HG03196 (cell line): ENCODE data around the gene PATL1.
"Not testable (repeated sequence)": the region's sequence is repeated elsewhere in the genome, so short reads cannot be mapped to it uniquely, and the experiment has no call there.

ENCODE experiments used
- ATAC-seq: cut with Tn5 transposase; IDR thresholded peaks from one replicate; pipeline ENCODE4 v1.9.1; 2021; ENCODE audit not compliant: unreplicated experiment

The PATL1 gene

GRCh38 chr11:59674291-59674690 is 5.5 kb upstream of the PATL1 start:
- ATAC-seq: no peak

GRCh38 chr11:59673291-59673690 is 4.5 kb upstream of the PATL1 start:
- ATAC-seq: no peak

DNA sequence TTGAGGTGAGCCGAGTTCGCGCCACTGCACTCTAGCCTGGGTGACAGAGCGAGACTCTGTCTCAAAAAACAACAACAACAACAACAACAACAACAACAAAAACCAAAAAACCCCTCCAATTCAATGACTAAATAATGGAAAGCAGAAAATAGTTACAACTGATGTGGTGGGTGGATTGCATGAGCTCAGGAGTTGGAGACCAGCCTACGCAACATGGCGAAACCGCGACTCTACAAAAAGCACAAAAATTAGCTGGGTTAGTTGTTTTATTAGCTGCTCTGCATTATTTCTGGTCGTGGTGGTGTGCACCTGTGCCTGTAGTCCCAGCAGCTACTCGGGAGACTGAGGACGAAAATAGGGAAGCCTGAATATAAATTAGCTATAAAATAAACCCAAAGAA is 2.6 kb upstream of the PATL1 start:
- no peak for ATAC-seq

- ATAC-seq: peak; percentile 12
Measured at GRCh38 chr11:59669611-59670009, 773 bp upstream of the PATL1 start.

- ATAC-seq: peak; percentile 21
Measured at GRCh38 chr11:59668188-59668949, 468 bp downstream of the PATL1 start.

DNA sequence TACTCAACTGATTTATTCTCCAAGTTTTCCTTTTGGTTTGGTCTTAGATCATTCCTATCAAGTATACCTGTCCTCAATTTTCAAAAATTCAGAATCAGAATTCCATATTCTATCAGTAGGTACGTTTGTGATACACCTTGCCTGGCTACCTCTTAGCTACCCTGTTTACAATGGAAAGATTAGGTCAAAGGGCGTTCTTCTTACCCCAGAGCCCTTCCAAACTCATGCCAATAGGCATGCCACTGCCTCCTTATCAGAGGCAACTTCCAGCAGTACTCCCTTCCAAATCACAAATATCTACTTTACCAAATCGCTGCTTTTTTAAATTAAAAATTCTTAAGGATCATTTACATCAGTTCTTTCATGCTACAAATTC is 1.0 kb downstream of the PATL1 start:
- no peak for ATAC-seq

DNA sequence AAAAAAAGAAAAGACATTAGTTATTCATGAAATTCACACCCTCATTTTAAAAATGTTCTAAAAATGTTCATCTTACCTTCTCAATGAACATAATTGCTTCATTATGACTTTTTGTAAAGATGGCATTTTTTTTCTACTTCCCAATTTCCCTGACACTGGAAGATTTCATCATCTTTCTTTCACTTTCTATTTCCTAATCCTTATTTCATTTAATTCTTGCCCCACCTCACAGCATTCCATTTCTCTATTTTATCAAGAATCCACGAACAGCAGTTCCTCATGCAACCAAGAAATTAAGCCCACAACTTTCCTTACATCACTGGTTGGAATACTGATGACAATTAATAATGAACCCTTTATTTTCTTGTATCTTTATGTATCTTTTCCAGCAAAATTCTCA is 1.9 kb downstream of the PATL1 start:
- ATAC-seq: no peak

DNA sequence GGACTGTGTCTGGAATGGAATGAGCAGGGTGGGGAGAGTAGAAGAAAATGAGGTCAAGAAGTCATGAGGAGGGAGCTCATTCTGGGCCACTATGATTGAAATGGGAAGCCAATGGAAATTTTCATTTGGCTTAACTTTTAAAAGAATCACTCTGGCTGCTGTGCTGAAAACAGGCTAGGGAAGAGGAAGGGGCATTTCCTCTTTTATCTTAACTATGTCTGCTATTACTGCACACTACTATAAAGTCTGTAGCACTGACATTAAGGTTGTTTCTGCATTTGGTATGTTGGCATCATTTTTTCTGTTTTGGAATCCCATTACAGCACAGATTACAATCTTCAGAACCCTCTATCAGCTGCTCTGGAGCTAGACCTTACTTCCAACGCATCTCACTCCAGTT is 8.2 kb downstream of the PATL1 start:
- no peak for ATAC-seq

- ATAC-seq: no peak
Measured at GRCh38 chr11:59659981-59660380, 8.9 kb downstream of the PATL1 start.

DNA sequence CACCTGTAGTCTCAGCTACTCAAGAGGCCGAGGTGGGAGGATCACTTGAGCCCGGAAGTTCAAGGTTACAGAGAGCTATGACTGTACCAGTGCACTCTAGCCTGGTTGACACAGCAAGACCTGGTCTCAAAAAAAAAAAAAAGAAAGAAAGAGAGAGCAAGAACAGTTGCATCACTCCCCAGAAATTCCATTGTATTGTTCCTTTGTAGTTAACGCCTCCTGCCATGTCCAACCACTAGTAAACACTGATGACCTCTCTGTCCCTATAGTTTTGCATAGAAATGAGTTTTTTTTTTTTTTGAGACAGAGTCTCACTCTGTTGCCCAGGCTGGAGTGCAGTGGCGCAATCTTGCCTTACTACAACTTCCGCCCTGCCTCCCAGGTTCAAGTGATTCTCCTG is 10.8 kb downstream of the PATL1 start:
- ATAC-seq: no peak

DNA sequence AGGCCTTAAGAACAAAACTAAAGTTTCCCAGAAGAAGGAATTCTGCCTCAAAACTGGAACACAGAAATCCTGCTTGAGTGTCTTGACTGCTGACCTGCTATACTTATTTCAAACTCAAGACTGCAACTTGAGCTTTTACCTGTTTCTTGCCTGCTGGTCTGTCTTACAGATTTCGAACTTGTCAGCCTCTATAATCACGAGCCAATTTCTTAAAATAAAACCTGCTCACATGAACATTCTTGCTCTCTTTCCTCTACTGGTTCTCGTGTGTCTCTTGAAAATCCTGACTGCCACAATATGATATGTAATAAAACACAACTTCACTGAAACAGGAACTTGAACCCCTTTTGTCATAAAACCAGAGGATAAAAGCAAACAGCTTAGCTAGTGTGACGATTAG is 13.9 kb downstream of the PATL1 start:
- ATAC-seq: no peak

GRCh38 chr11:59647245-59647980 is 21.4 kb downstream of the PATL1 start:
- no peak for ATAC-seq

DNA sequence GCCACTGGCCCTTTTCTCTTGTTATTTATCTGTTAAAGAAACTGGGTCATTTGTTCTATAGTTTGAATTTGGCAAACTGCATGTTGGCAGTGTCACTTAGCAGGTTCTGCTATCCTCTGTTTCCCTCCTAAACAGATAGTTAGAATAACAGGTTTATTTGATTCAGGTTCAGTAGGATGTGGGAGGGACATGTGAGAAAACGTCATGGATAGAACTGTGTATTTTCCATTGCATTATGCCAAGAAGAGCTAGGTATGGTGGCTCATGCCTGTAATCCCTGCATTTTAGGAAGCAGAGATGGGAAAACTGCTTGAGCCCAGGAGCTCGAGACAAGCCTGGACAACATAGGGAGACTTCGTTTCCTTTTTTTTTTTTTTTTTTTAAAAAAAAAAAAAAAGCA is 24.3 kb downstream of the PATL1 start:
- ATAC-seq: no peak

- no peak for ATAC-seq
Measured at GRCh38 chr11:59643390-59643789, 25.4 kb downstream of the PATL1 start.

DNA sequence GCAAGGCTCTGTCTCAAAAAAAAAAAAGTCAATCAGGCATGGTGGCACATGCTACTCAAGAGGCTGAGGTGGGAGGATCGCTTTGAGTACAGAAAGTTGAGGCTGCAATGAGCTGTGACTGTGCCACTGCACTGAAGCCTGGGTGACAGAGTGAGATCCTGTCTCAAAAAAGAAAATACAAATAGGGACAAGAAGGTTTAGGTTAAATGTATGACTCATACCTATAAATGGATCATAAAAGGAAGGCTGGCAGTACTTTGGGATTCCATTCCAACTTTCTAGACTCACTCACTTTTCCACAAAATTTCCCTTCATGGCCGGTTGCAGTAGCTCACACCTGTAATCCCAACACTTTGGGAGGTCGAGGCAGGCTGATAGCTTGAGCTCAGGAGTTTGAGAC is 27.7 kb downstream of the PATL1 start:
- no peak for ATAC-seq

- ATAC-seq: no peak
Measured at GRCh38 chr11:59630493-59630892, 38.3 kb downstream of the PATL1 start.

DNA sequence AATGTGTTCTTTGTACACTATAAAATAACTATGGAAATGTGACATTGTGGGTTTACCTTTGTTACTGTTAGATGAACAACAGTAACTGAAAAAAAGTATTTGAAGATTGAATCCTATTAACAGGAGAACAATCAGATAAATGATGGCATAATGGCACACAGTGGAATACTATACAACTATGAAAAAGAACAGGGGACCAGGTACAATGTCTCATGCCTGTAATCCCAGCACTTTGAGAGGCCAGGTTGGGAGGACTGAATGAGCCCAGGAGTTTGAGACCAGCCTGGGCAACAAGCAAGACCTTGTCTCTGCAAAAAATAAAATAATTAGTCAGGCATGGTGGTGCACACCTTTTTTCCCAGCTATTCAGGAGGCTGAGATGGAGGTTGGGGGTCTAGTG is 38.8 kb downstream of the PATL1 start:
- no peak for ATAC-seq

- ATAC-seq: not testable (repeated sequence)
Measured at GRCh38 chr11:59626969-59627368, 41.9 kb downstream of the PATL1 start.

DNA sequence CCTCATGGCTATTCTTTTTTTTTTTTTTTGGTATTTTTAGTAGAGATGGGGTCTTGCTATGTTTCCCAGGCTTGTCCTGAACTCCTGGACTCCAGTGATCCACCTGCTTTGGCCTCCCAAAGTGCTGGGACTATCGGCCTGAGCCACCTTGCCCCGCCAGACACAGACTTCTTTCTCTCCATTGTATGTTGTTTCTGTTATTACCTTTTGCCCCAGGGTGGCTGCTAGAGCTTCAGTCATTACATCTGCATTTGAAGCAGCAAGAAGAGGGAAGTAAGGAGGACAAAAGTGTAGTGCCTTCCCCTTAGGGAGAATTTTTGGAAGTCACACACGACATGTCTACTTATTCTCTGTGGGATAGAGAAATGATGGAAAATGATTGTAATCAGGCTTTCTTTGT is 43.1 kb downstream of the PATL1 start:
- no peak for ATAC-seq

- no peak for ATAC-seq
Measured at GRCh38 chr11:59617876-59618275, 51.0 kb downstream of the PATL1 start.

DNA sequence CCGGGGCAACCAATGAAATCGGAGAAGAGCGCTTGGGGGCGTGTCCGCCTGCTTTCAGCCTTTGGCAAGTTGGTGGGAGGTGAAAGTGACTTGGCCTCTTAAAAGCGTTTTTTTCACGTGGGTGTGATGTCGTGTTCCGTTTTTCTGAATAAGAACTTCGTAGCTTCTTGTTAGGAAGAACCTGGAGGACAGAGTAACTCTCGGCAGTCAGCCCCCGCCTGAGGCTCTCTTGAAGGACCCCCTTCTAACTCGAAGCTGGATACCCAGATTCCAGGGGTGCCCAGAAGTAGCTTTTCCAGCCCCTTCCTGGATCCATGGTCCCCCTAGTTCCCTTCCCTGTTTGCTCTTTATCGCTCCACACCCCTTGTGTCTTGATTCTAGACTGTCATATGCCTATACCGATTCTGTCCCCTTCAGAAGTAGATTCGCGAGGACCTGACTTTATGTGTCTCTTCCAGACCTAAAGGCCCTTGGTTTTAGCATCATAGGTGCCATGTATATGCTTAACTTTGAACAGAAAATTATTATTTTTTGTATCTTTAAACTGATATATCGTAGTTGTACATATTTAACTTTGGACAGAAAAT is 52.3 kb downstream of the PATL1 start:
- ATAC-seq: no peak
